PC-3 (cell line): ENCODE measurements around the gene EIF3A. TPM values are rescaled to one million over a fixed set of nuclear protein-coding genes. Genes with fewer than 3 reads are reported as not detected.

ENCODE experiments used
- ATAC-seq: fragments of 200-7000 bp; cut with Tn5 transposase; 2 replicates; pipeline ENCODE4 v1.9.1; 2020; ENCODE audit warnings: mild to moderate bottlenecking, moderate library complexity
- BruUV-seq: library from RNA; stranded (reverse); fragments of 400-500 nt; replicated peaks from 2 replicates; lab custom pipeline; 2021; lab: Mats Ljungman, UMichigan
- CTCF ChIA-PET: fragments of 300-600 bp; sonication (Branson Sonifier 250); formaldehyde crosslinking; loops from one replicate; lab custom pipeline; 2022; ENCODE audit warnings: antibody characterized with exemption; lab: Charles Lee
- POLR2A ChIA-PET: fragments of 300-600 bp; sonication (Branson Sonifier 250); formaldehyde crosslinking; loops from one replicate; lab custom pipeline; 2022; ENCODE audit warnings: antibody characterized with exemption; ENCODE audit not compliant: unreplicated experiment; lab: Charles Lee
- DNase-seq: peaks from one replicate; pipeline ENCODE4 v3.0.0-alpha.2; 2015
- H2AFZ ChIP-seq: fragments of 300-600 bp; sonication (generic); 2 replicates; pipeline ENCODE4 v1.6.0; 2016; ENCODE audit warnings: antibody characterized with exemption, low read length
- H3F3A ChIP-seq: fragments of 300-600 bp; sonication (generic); one replicate; pipeline ENCODE4 v1.6.0; 2017; ENCODE audit warnings: antibody characterized with exemption, low read length, control low read depth, mild to moderate bottlenecking; ENCODE audit not compliant: unreplicated experiment
- H3K27ac ChIP-seq: fragments of 300-600 bp; sonication (generic); 2 replicates; pipeline ENCODE4 v1.5.1; 2016; ENCODE audit warnings: mild to moderate bottlenecking, low read length
- H3K27me3 ChIP-seq: fragments of 300-600 bp; sonication (generic); 2 replicates; pipeline ENCODE4 v1.6.1; 2016; ENCODE audit warnings: low read length, mixed read lengths
- H3K36me3 ChIP-seq: fragments of 300-600 bp; sonication (generic); 2 replicates; pipeline ENCODE4 v1.6.1; 2016; ENCODE audit warnings: low read depth, mixed run types, low read length, mixed read lengths
- H3K4me1 ChIP-seq: fragments of 300-600 bp; sonication (generic); 2 replicates; pipeline ENCODE4 v1.5.1; 2016; ENCODE audit warnings: low read length; ENCODE audit not compliant: insufficient read depth
- H3K4me2 ChIP-seq: fragments of 300-600 bp; sonication (generic); 2 replicates; pipeline ENCODE4 v1.6.0; 2016; ENCODE audit warnings: low read length
- H3K4me3 ChIP-seq: fragments of 300-600 bp; sonication (generic); 2 replicates; pipeline ENCODE4 v1.5.1; 2016; ENCODE audit warnings: mild to moderate bottlenecking, low read length, mixed read lengths
- H3K79me2 ChIP-seq: fragments of 300-600 bp; sonication (generic); 2 replicates; pipeline ENCODE4 v1.6.1; 2017; ENCODE audit warnings: low read length, mixed read lengths
- H3K9ac ChIP-seq: fragments of 300-600 bp; sonication (generic); 2 replicates; pipeline ENCODE4 v1.6.0; 2016; ENCODE audit warnings: mild to moderate bottlenecking, low read length
- H3K9me2 ChIP-seq: fragments of 300-600 bp; sonication (generic); replicated peaks from 2 replicates; pipeline ENCODE4 v1.6.1; 2016; ENCODE audit warnings: mixed run types, low read length, mixed read lengths
- H3K9me3 ChIP-seq: fragments of 300-600 bp; sonication (generic); 2 replicates; pipeline ENCODE4 v1.6.1; 2016; ENCODE audit warnings: low read length, mixed read lengths
- H4K20me1 ChIP-seq: fragments of 300-600 bp; sonication (generic); 2 replicates; pipeline ENCODE4 v1.6.1; 2016; ENCODE audit warnings: low read length, mixed read lengths
- CTCF ChIP-seq: fragments of 300-600 bp; sonication (generic); conservative IDR thresholded peaks from 2 replicates; pipeline ENCODE4 v1.5.1; 2017; ENCODE audit warnings: antibody characterized with exemption, low read depth, mild to moderate bottlenecking, low read length
- EZH2 ChIP-seq: fragments of 300-600 bp; sonication (generic); IDR thresholded peaks from one replicate; pipeline ENCODE4 v1.6.1; 2017; ENCODE audit warnings: antibody characterized with exemption, mild to moderate bottlenecking, low read length; ENCODE audit not compliant: unreplicated experiment
- EZH2phosphoT487 ChIP-seq: fragments of 300-600 bp; sonication (generic); IDR thresholded peaks from 2 replicates; pipeline ENCODE4 v1.6.1; 2018; ENCODE audit warnings: mild to moderate bottlenecking, antibody characterized with exemption, low read length, borderline replicate concordance
- intact Hi-C: fragments of 100-400 bp; cut with micrococcal nuclease; formaldehyde crosslinking; loops from 2 replicates; pipeline ENCODE4 v1.9.0; 2023
- total RNA-seq: library from RNA; depleted of rRNA; stranded (reverse); fragments of >200 nt; gene quantifications from 2 replicates; pipeline ENCODE4 v1.2.3, GENCODE V29; 2014

The EIF3A gene
- total RNA-seq, 1 experiment from 2014 or later = 46.0 TPM

- Histone ChIP-seq H3K9ac (no peak overlapping the region), H3F3A (no peaks in the 10 kb centered on the region), H2AFZ (peak overlapping the region; percentile 84), H3K9me3 (no peaks in the 10 kb centered on the region), H3K79me2 (peaks cover 19% of the 10 kb centered on the region), H3K4me2 (peak overlapping the region; percentile 82), H3K4me3 (peak overlapping the region; percentile 61), H3K9me2 (no peaks in the 10 kb centered on the region), H3K36me3 (no peaks in the 10 kb centered on the region), H3K4me1 (peaks cover 16% of the 10 kb centered on the region), H3K27me3 (no peaks in the 10 kb centered on the region), H3K27ac (no peak overlapping the region), H4K20me1 (no peaks in the 10 kb centered on the region)
- no TSS peak for BruUV-seq
- ChIA-PET CTCF (interaction anchor here (0.6 kb wide), 2 partner anchors 20 to 266 kb away, joined by 3 to 4 read pairs; no protein-coding TSS in a partner anchor), POLR2A (interaction anchor here (0.5 kb wide), 1 partner anchor 59 kb away, joined by 4 read pairs; no protein-coding TSS in a partner anchor)
- intact Hi-C loops = no loop called here
- TF ChIP-seq CTCF = no peak
- TF ChIP-seq EZH2phosphoT487 = no peak
- TF ChIP-seq EZH2 = no peak
- DNase-seq (peak; percentile 28), ATAC-seq (no peak)
Measured at GRCh38 chr10:119101366-119102098, 20.9 kb upstream of the EIF3A start.

GRCh38 chr10:119100434-119101238, 20.0 kb upstream of the EIF3A start:
- TF ChIP-seq EZH2 (no peak), CTCF (no peak), EZH2phosphoT487 (no peak)
- Histone ChIP-seq H3K27me3 (no peaks in the 10 kb centered on the region), H3K36me3 (no peaks in the 10 kb centered on the region), H3K4me1 (peaks cover 16% of the 10 kb centered on the region), H3K27ac (peak overlapping the region; percentile 6; the same call in 1 of the 2 replicates), H3K4me2 (no peak overlapping the region), H2AFZ (no peak overlapping the region), H3K9me2 (no peaks in the 10 kb centered on the region), H3K79me2 (peaks cover 11% of the 10 kb centered on the region), H3K9me3 (no peaks in the 10 kb centered on the region), H3F3A (no peaks in the 10 kb centered on the region), H3K9ac (no peak overlapping the region), H3K4me3 (no peak overlapping the region), H4K20me1 (no peaks in the 10 kb centered on the region)
- DNase-seq = peak; percentile 30
- BruUV-seq = no TSS peak
- ChIA-PET POLR2A (interaction anchor here (0.5 kb wide), 1 partner anchor 60 kb away, joined by 4 read pairs; no protein-coding TSS in a partner anchor), CTCF (interaction anchor here (0.6 kb wide), 1 partner anchor 265 kb away, joined by 4 read pairs; no protein-coding TSS in a partner anchor)
- intact Hi-C loops = no loop called here
- no peak; the same call in 1 of the 2 replicates for ATAC-seq
